Stimulated activated naive B cell treated with anti-CD40 and anti-IgM and Interleukin-4, amounts not matched to agents 10 μg/mL and 1 μg/mL and 100 μg/mL, for 72 hours (primary cell): ENCODE measurements around the gene MTO1.
"Not testable (repeated sequence)": the region's sequence is repeated elsewhere in the genome, so short reads cannot be mapped to it uniquely, and the experiment has no call there.

Source experiments
- ATAC-seq, 2 donors: fragments of 150-1000 bp; cut with Tn5 transposase; replicated peaks; 2 replicates each; pipeline ENCODE4 v1.10.0; 2021; ENCODE audit warnings: moderate library complexity in 1 of 2
- DNase-seq: peaks from one replicate; pipeline ENCODE4 v3.0.0; 2021
- H3K27ac Mint-ChIP-seq: one replicate; pipeline ENCODE4 v1.8.0; 2022; ENCODE audit warnings: mild to moderate bottlenecking, mixed read lengths
- H3K27me3 Mint-ChIP-seq, 2 donors: one replicate each; pipeline ENCODE4 v1.8.0; 2022; ENCODE audit warnings: mixed read lengths in 2 of 2
- H3K36me3 Mint-ChIP-seq, 2 donors: one replicate each; pipeline ENCODE4 v1.8.0; 2022; ENCODE audit warnings: mixed read lengths in 2 of 2, mild to moderate bottlenecking in 1 of 2
- H3K4me1 Mint-ChIP-seq, 2 donors: one replicate each; pipeline ENCODE4 v1.8.0; 2022; ENCODE audit warnings: mixed read lengths in 2 of 2, mild to moderate bottlenecking in 1 of 2
- H3K4me3 Mint-ChIP-seq, 2 donors: one replicate each; pipeline ENCODE4 v1.8.0; 2022; ENCODE audit warnings: mild to moderate bottlenecking in 2 of 2, mixed read lengths in 2 of 2, moderate library complexity in 1 of 2
- H3K9me3 Mint-ChIP-seq, 2 donors: one replicate each; pipeline ENCODE4 v1.8.0; 2022; ENCODE audit warnings: mixed read lengths in 2 of 2, mild to moderate bottlenecking in 1 of 2

MTO1 gene

DNA sequence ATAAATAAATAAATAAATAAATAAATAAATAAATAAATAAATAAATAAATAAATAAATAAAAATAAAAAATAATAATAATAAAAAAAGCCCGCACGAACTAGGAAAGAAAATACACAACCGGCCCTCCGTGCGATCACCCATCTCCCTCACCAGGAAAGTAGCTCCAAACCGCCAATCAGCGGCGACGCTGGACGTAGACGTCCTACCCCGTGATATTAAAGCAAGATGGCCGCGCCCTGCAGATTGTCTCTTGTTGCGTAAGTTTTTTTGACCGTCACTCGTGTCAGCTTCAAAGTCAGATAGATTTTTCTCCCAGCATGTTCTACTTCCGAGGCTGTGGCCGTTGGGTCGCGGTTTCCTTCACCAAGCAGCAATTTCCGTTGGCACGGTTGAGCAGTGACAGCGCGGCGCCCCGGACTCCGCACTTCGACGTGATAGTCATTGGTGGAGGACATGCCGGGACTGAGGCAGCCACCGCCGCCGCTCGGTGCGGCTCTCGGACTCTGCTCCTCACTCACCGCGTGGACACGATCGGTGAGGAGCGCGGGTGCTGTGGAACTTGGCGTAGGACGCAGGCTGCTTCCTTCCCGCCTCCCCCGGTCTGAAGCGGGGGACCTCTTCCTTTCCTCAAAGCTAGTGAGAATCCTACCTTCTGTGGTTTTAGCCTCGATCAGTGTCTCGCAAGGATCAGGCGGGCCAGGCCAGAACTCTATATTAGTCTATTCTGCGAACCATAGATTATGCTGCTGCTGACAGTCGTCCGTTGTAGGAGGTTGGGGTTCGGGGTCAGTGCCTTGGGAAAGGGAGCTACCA, at the start of gene MTO1:
Gene MTO1 (plus strand): TSS at position 201 of the 814 bp plus-strand sequence. CDS start 118 bp downstream, at position 319.
- H3K36me3 Mint-ChIP-seq: peaks cover 3 to 17% of the 10 kb centered on the region in 2 donors
- peak within 1 kb of the TSS; percentile 99 for H3K27ac Mint-ChIP-seq
- no peaks in the 10 kb centered on the region for H3K27me3 Mint-ChIP-seq
- ATAC-seq: peak; percentile 94 to 96
- peak; percentile 74 for DNase-seq
- peak within 1 kb of the TSS; percentile 91 to 97 for H3K4me3 Mint-ChIP-seq
- H3K9me3 Mint-ChIP-seq: no peaks in the 10 kb centered on the region
- peaks cover 17 to 31% of the 10 kb centered on the region in 2 donors for H3K4me1 Mint-ChIP-seq

DNA sequence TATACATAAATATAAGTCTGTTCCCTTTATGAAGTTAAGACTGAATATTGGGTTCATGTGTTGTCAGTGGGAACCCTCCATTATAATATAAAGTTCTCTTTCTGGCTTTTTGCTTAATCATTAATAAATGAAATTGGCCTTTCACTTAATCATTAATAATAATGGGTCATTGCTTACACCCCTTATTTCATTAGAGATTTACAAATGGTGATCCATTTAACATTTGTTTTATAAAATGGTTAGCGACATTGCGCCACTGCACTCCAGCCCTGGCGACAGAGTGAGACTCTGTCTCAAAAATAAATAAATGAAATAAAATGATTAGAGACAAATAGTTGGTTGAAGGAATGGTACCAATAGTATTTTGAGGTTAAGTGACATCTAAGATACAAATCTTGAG, 48.4 kb upstream of the MTO1 start:
- H3K27me3 Mint-ChIP-seq: no peaks in the 10 kb centered on the region
- H3K27ac Mint-ChIP-seq: no peak overlapping the region
- no peak overlapping the region for H3K4me3 Mint-ChIP-seq
- ATAC-seq: no peak
- H3K9me3 Mint-ChIP-seq: no peaks in the 10 kb centered on the region
- H3K4me1 Mint-ChIP-seq: no peaks in the 10 kb centered on the region
- H3K36me3 Mint-ChIP-seq: peaks cover 7 to 22% of the 10 kb centered on the region in 2 donors
- no peak for DNase-seq

DNA sequence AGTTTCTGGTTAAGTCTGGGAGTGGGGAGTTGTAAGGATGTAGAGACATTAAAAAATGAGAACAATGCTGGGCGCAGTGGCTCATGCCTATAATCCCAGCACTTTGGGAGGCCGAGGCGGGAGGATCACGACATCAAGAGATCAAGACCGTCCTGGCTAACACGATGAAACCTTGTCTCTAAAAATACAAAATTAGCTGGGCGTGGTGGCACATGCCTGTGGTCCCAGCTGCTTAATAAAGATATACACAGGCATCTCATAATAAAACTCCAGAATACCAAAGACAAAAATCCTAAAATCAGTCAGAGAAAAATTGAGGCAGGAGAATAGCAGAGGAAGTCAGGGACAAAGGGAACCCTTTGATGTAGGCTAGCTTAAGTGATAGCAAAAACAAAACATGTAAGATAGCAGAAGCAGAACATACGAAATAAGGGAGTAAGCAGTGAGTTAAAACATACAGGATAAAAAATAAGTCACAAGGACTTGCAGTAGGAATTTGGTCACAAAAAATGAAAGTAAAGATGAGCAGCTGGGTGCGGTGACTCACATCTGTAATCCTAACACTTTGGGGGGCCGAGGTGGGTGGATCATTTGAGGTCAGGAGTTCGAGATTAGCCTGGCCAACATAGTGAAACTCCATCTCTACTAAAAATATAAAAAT, 43.3 kb upstream of the MTO1 start:
- Mint-ChIP-seq H3K27ac (no peak overlapping the region), H3K4me1 (no peaks in the 10 kb centered on the region), H3K9me3 (no peaks in the 10 kb centered on the region), H3K27me3 (no peaks in the 10 kb centered on the region), H3K36me3 (peaks cover 12 to 30% of the 10 kb centered on the region in 2 donors), H3K4me3 (no peak overlapping the region)
- no peak for DNase-seq
- no peak for ATAC-seq

DNA sequence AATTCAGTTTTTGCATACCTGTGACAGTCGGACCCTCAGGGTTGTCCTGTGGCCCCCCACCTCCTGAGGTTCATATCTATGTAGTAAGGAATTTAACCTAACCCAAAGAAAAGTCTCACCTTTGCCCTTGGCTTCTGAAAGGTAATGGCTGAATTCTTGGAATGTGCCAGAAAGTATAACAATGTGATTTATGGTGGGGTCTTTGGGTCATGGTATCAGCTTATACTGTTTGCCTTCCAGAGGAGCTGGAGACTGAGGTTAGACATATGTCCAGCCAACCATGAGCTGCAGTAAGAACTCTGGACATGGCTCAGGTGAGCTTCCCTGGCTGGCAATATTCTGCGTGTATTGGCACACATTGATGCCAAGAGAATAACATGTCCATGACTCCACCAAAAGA, 40.0 kb upstream of the MTO1 start:
- no peak for ATAC-seq
- Mint-ChIP-seq H3K9me3 (no peaks in the 10 kb centered on the region), H3K36me3 (peaks cover 13 to 25% of the 10 kb centered on the region in 2 donors), H3K4me1 (no peaks in the 10 kb centered on the region), H3K4me3 (no peak overlapping the region), H3K27ac (no peak overlapping the region), H3K27me3 (no peaks in the 10 kb centered on the region)
- no peak for DNase-seq

DNA sequence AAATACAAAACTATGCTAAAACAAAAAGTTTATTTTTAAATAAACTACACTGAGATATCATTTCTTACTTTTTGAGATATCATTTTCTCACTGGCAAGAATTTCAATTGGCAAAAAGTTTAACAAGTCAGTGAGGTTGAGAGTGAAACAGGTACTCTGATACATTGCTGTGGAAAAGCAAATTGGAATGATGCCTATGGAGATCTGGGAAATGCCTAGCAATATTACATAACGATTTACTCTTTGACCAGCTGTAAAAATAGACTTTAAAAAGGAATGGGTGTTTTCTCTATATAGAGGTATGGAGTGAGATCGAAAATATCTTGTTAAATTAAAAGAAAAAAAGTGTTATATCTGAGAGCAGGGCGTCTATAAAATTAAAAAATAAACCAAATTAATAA, 26.3 kb upstream of the MTO1 start:
- no peaks in the 10 kb centered on the region for H3K27me3 Mint-ChIP-seq
- H3K4me3 Mint-ChIP-seq: no peak overlapping the region
- no peaks in the 10 kb centered on the region for H3K9me3 Mint-ChIP-seq
- no peak overlapping the region for H3K27ac Mint-ChIP-seq
- H3K36me3 Mint-ChIP-seq: peaks cover 32 to 40% of the 10 kb centered on the region in 2 donors
- ATAC-seq (no peak), DNase-seq (no peak)
- H3K4me1 Mint-ChIP-seq: peaks cover 1 to 17% of the 10 kb centered on the region in 2 donors

- ATAC-seq: no peak
- no peak overlapping the region for H3K27ac Mint-ChIP-seq
- peaks cover 47 to 48% of the 10 kb centered on the region in 2 donors for H3K36me3 Mint-ChIP-seq
- DNase-seq: no peak
- no peaks in the 10 kb centered on the region for H3K27me3 Mint-ChIP-seq
- H3K4me1 Mint-ChIP-seq: peaks cover 22 to 45% of the 10 kb centered on the region in 2 donors
- H3K4me3 Mint-ChIP-seq: no peak overlapping the region
- H3K9me3 Mint-ChIP-seq: peaks cover 0 to 5% of the 10 kb centered on the region in 2 donors
Measured at GRCh38 chr6:73443555-73443954, 18.0 kb upstream of the MTO1 start.

GRCh38 chr6:73451223-73452106, 10.1 kb upstream of the MTO1 start:
- Mint-ChIP-seq H3K36me3 (peaks cover 17 to 25% of the 10 kb centered on the region in 2 donors), H3K27me3 (no peaks in the 10 kb centered on the region), H3K27ac (peak overlapping the region; percentile 95), H3K4me1 (peaks cover 10 to 35% of the 10 kb centered on the region in 2 donors), H3K4me3 (peak overlapping the region; percentile 95 to 96), H3K9me3 (peaks cover 0 to 4% of the 10 kb centered on the region in 2 donors)
- DNase-seq: peak; percentile 47
- ATAC-seq: peak; percentile 69 to 72

- Mint-ChIP-seq H3K27me3 (no peaks in the 10 kb centered on the region), H3K4me1 (peaks cover 10 to 35% of the 10 kb centered on the region in 2 donors), H3K4me3 (peak within 1 kb of the TSS; percentile 95 to 96), H3K9me3 (peaks cover 0 to 4% of the 10 kb centered on the region in 2 donors), H3K36me3 (peaks cover 17 to 25% of the 10 kb centered on the region in 2 donors), H3K27ac (peak within 1 kb of the TSS; percentile 95)
- ATAC-seq (peak; percentile 82 to 83), DNase-seq (peak; percentile 76)
Measured at GRCh38 chr6:73452107-73452461, 9.5 kb upstream of the MTO1 start, which contains the start of gene CGAS. TSS of gene CGAS (minus strand) at chr6:73452297. CDS start at chr6:73452181, 116 bp downstream.

DNA sequence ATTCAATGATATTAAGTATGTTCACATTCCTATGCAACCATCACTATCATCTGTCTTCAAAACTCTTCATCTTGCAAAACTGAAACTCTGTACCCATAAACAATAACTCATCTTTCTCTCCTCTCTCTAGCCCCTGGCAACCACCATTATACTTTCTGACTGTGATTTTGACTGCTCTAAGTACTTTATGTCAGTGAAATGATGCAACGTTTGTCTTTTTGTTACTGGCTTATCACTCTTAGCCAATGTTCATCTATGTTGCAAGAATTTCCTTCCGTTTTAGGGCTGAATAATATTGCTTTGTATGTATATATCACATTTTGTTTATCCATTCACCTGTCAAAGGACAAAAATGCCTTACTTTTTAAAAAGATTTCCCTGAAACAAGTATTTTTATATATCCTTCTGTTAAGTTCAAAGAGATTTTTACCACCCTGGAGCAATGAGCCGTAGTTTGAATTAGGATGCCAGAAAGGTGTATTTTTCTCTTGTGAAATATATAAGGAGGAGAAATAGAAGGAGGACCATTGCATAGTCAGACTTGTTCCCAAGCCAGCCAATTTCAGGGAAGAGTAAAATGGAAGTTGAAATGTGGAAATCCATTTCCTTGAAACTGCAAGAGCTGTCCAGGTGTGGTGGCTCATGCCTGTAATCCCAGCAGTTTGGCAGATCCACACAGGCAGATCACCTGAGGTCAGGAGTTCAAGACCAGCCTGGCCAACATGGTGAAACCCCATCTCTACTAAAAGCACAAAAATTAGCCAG, 5.5 kb upstream of the MTO1 start:
- no peak overlapping the region for H3K4me3 Mint-ChIP-seq
- ATAC-seq (no peak), DNase-seq (no peak)
- no peak overlapping the region for H3K27ac Mint-ChIP-seq
- H3K9me3 Mint-ChIP-seq: no peaks in the 10 kb centered on the region
- peaks cover under 1% of the 10 kb centered on the region in 2 donors for H3K36me3 Mint-ChIP-seq
- H3K27me3 Mint-ChIP-seq: no peaks in the 10 kb centered on the region
- H3K4me1 Mint-ChIP-seq: peaks cover 16 to 27% of the 10 kb centered on the region in 2 donors

DNA sequence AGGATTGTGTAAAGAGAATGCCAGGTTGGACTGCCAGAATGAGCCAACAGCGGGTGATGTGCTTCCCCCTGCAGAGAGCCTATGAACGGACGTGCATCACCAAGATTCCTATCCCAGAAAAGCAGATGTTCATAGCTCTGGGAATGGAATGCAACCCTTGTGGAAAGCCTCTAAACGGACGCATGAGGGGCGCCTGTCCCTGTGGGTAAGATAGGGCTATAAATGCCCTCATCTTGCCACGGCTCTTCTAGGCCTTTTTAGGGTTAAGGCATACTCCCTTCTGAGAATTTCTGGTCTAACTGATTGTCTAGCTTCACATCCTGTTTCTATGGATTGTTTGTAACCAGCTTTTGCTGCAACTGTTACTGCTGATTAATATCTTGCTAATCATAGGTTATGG, 2.1 kb upstream of the MTO1 start:
- not testable (repeated sequence) for ATAC-seq, H3K4me3 Mint-ChIP-seq, DNase-seq, H3K9me3 Mint-ChIP-seq, H3K27me3 Mint-ChIP-seq
- peaks cover 19 to 36% of the 10 kb centered on the region in 2 donors for H3K4me1 Mint-ChIP-seq
- H3K36me3 Mint-ChIP-seq: peaks cover 3 to 10% of the 10 kb centered on the region in 2 donors
- H3K27ac Mint-ChIP-seq: peak overlapping the region; percentile 89

GRCh38 chr6:73460056-73460455, 1.5 kb upstream of the MTO1 start:
- Mint-ChIP-seq H3K27me3 (no peaks in the 10 kb centered on the region), H3K9me3 (no peaks in the 10 kb centered on the region), H3K36me3 (peaks cover 3 to 10% of the 10 kb centered on the region in 2 donors), H3K4me3 (peak overlapping the region; percentile 17 to 91), H3K4me1 (peaks cover 19 to 36% of the 10 kb centered on the region in 2 donors), H3K27ac (peak overlapping the region; percentile 89)
- DNase-seq (no peak), ATAC-seq (no peak)

GRCh38 chr6:73471686-73472290, 10.3 kb downstream of the MTO1 start:
- peaks cover 27 to 31% of the 10 kb centered on the region in 2 donors for H3K36me3 Mint-ChIP-seq
- H3K4me3 Mint-ChIP-seq: peak overlapping the region; percentile 39 to 61
- no peak for DNase-seq
- peaks cover 12 to 30% of the 10 kb centered on the region in 2 donors for H3K4me1 Mint-ChIP-seq
- H3K27me3 Mint-ChIP-seq: no peaks in the 10 kb centered on the region
- H3K27ac Mint-ChIP-seq: peak overlapping the region; percentile 49
- no peaks in the 10 kb centered on the region for H3K9me3 Mint-ChIP-seq
- peak; percentile 99 for ATAC-seq

DNA sequence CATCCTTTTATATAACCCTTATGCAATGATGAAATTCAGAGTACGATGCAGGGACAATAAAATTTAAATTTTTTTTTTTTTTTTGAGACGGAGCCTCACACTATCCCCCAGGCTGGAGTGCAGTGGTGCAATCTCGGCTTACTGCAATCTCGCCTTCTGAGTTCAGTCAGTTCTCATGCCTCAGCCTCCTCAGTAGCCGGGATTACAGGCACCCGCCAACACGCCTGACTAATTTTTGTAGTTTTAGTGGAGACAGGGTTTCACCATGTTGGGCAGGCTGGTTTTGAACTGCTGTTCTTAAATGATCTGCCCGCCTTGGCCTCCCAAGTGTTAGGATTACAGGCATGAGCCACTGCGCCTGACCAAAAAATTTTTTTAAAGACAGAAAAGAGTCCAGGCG, 15.2 kb downstream of the MTO1 start:
- H3K27ac Mint-ChIP-seq: no peak overlapping the region
- H3K9me3 Mint-ChIP-seq: no peaks in the 10 kb centered on the region
- no peak for ATAC-seq
- H3K27me3 Mint-ChIP-seq: no peaks in the 10 kb centered on the region
- H3K4me3 Mint-ChIP-seq: no peak overlapping the region
- DNase-seq: no peak
- H3K36me3 Mint-ChIP-seq: peaks cover 26 to 30% of the 10 kb centered on the region in 2 donors
- H3K4me1 Mint-ChIP-seq: peaks cover 3 to 17% of the 10 kb centered on the region in 2 donors
